A673 (cell line): ENCODE data around the gene REXO4. TPM values are rescaled to one million over a fixed set of nuclear protein-coding genes. Genes with fewer than 3 reads are reported as not detected.

ENCODE experiments used
- BruUV-seq: library from RNA; stranded (reverse); fragments of 400-500 nt; replicated peaks from 2 replicates; lab custom pipeline; 2021; lab: Mats Ljungman, UMichigan
- CTCF ChIA-PET: fragments of 300-600 bp; sonication (Branson Sonifier 250); formaldehyde crosslinking; loops from one replicate; lab custom pipeline; 2022; ENCODE audit warnings: antibody characterized with exemption; lab: Charles Lee
- POLR2A ChIA-PET: fragments of 300-600 bp; sonication (Branson Sonifier 250); formaldehyde crosslinking; loops from one replicate; lab custom pipeline; 2022; ENCODE audit warnings: antibody characterized with exemption; ENCODE audit not compliant: low non-redundant PET; lab: Charles Lee
- DNase-seq: peaks from one replicate; pipeline ENCODE4 v3.0.0-alpha.2; 2015; ENCODE audit warnings: low spot score
- H3K27ac ChIP-seq: fragments of 200-600 bp; sonication (generic); 2 replicates; pipeline ENCODE4 v1.5.1; 2016; ENCODE audit warnings: mixed run types, low read depth, mild to moderate bottlenecking, mixed read lengths, antibody characterized with exemption, low read length; ENCODE audit not compliant: poor library complexity, severe bottlenecking
- H3K27me3 ChIP-seq: fragments of 200-600 bp; sonication (generic); replicated peaks from 2 replicates; pipeline ENCODE4 v1.6.1; 2017; ENCODE audit warnings: mixed run types, low read depth, mild to moderate bottlenecking, mixed read lengths, antibody characterized with exemption, low read length; ENCODE audit not compliant: insufficient read depth, poor library complexity
- H3K36me3 ChIP-seq: fragments of 200-600 bp; sonication (generic); 2 replicates; pipeline ENCODE4 v1.6.1; 2016; ENCODE audit warnings: mixed run types, mild to moderate bottlenecking, mixed read lengths, antibody characterized with exemption, low read length; ENCODE audit not compliant: insufficient read depth, poor library complexity, severe bottlenecking
- H3K4me1 ChIP-seq: fragments of 200-600 bp; sonication (generic); 2 replicates; pipeline ENCODE4 v1.6.1; 2017; ENCODE audit warnings: mixed run types, mild to moderate bottlenecking, mixed read lengths, antibody characterized with exemption, low read length; ENCODE audit not compliant: insufficient read depth, poor library complexity, severe bottlenecking
- H3K4me3 ChIP-seq: fragments of 200-600 bp; sonication (generic); 2 replicates; pipeline ENCODE4 v1.5.1; 2016; ENCODE audit warnings: low read depth, mixed run types, mild to moderate bottlenecking, mixed read lengths, low read length; ENCODE audit not compliant: poor library complexity, severe bottlenecking
- H3K9me3 ChIP-seq: fragments of 200-600 bp; sonication (generic); 2 replicates; pipeline ENCODE4 v1.6.1; 2016; ENCODE audit warnings: mixed run types, low read depth, mild to moderate bottlenecking, mixed read lengths, antibody characterized with exemption, low read length; ENCODE audit not compliant: poor library complexity, severe bottlenecking
- CTCF ChIP-seq: fragments of 300-800, 200-600 bp; sonication (generic); conservative IDR thresholded peaks from 2 replicates; pipeline ENCODE4 v1.5.1; 2017; ENCODE audit warnings: low read depth, mild to moderate bottlenecking, antibody characterized with exemption, low read length, moderate library complexity, mixed read lengths
- EZH2 ChIP-seq: fragments of 200-600 bp; sonication (generic); IDR thresholded peaks from 2 replicates; pipeline ENCODE4 v1.6.1; 2017; ENCODE audit warnings: borderline replicate concordance, low read depth, mild to moderate bottlenecking, mixed read lengths, antibody characterized with exemption, low read length; ENCODE audit not compliant: poor library complexity, severe bottlenecking
- intact Hi-C: fragments of 100-400 bp; cut with micrococcal nuclease; formaldehyde crosslinking; loops from one replicate; pipeline ENCODE4 v1.10.0; 2022; ENCODE audit not compliant: unreplicated experiment
- total RNA-seq: library from RNA; stranded (reverse); gene quantifications from 2 replicates; pipeline ENCODE4 v1.2.3, GENCODE V29; 2021

The REXO4 gene
- total RNA-seq, 1 experiment from 2014 or later = 35.9 TPM

GRCh38 chr9:133372144-133372543 lies 45.7 kb downstream of the REXO4 start:
- intact Hi-C loops = no loop called here
- H3K36me3 ChIP-seq = peaks cover 40% of the 10 kb centered on the region
- H3K27ac ChIP-seq = peak overlapping the region; percentile 18
- peaks cover 9% of the 10 kb centered on the region for H3K4me1 ChIP-seq
- POLR2A ChIA-PET = no interaction called here
- TF ChIP-seq CTCF (no peak), EZH2 (no peak)
- no peaks in the 10 kb centered on the region for H3K27me3 ChIP-seq
- DNase-seq = no peak
- CTCF ChIA-PET = no interaction called here
- no peaks in the 10 kb centered on the region for H3K9me3 ChIP-seq
- no peak overlapping the region for H3K4me3 ChIP-seq
- no TSS peak for BruUV-seq

GRCh38 chr9:133371261-133371711 lies 46.5 kb downstream of the REXO4 start:
- no TSS peak for BruUV-seq
- ChIA-PET CTCF (no interaction called here), POLR2A (no interaction called here)
- H3K4me3 ChIP-seq = no peak overlapping the region
- no peak for DNase-seq
- H3K27ac ChIP-seq = peak overlapping the region; percentile 18
- no peaks in the 10 kb centered on the region for H3K27me3 ChIP-seq
- no peaks in the 10 kb centered on the region for H3K9me3 ChIP-seq
- peaks cover 49% of the 10 kb centered on the region for H3K36me3 ChIP-seq
- H3K4me1 ChIP-seq = peaks cover under 1% of the 10 kb centered on the region
- intact Hi-C loops = no loop called here
- TF ChIP-seq CTCF (no peak), EZH2 (no peak)

GRCh38 chr9:133370685-133371084 lies 47.1 kb downstream of the REXO4 start:
- Histone ChIP-seq H3K9me3 (no peaks in the 10 kb centered on the region), H3K4me3 (no peak overlapping the region), H3K27ac (no peak overlapping the region), H3K4me1 (no peaks in the 10 kb centered on the region), H3K36me3 (peaks cover 55% of the 10 kb centered on the region), H3K27me3 (no peaks in the 10 kb centered on the region)
- CTCF ChIA-PET = no interaction called here
- no TSS peak for BruUV-seq
- POLR2A ChIA-PET = interaction anchor here (0.6 kb wide), 1 partner anchor 89 kb away, joined by 11 read pairs; the partner anchor contains the start of gene CACFD1
- DNase-seq = no peak
- TF ChIP-seq EZH2 = no peak
- TF ChIP-seq CTCF = no peak
- intact Hi-C loops = no loop called here
